B cell (primary cell): ENCODE measurements around the gene PEX14. TPM values are rescaled to one million over a fixed set of nuclear protein-coding genes. Genes with fewer than 3 reads are reported as not detected.

Experiments
- ATAC-seq: fragments of 200-7000 bp; cut with Tn5 transposase; one replicate; pipeline ENCODE4 v1.10.0; 2021; ENCODE audit warnings: low read depth, mild to moderate bottlenecking, moderate number of reproducible peaks, moderate library complexity
- CTCF ChIA-PET: fragments of 350-600 bp; sonication (Branson Sonifier 250); formaldehyde crosslinking; loops from one replicate; lab custom pipeline; 2021; ENCODE audit warnings: antibody characterized with exemption, inconsistent platforms; lab: Charles Lee
- POLR2A ChIA-PET: fragments of 350-600 bp; sonication (Branson Sonifier 250); formaldehyde crosslinking; loops from one replicate; lab custom pipeline; 2021; ENCODE audit warnings: antibody characterized with exemption; lab: Charles Lee
- DNase-seq: peaks from one replicate; pipeline ENCODE4 v3.0.0; 2013
- H2AFZ ChIP-seq: 2 replicates; pipeline ENCODE4 v1.6.1; 2012; ENCODE audit warnings: mild to moderate bottlenecking, low read depth, low read length; ENCODE audit not compliant: insufficient read depth, poor library complexity, severe bottlenecking
- H3K27ac ChIP-seq, 2 donors: 1 replicate in 1 of 2; 2 replicates in 1 of 2; pipeline ENCODE4 v1.5.1; 2012 to 2013; ENCODE audit warnings: low read length in 2 of 2, mild to moderate bottlenecking in 2 of 2, moderate library complexity in 1 of 2
- H3K27me3 ChIP-seq, 4 experiments: fragments of 200-600 bp in 1 of 4; sonication (generic) in 1 of 4; replicated peaks in 1 of 4; 1 replicate in 2 of 4; 2 replicates in 2 of 4; pipeline versions ENCODE4 v1.6.1 to v1.7.0; 2013 to 2016; ENCODE audit warnings: low read length in 3 of 4, mild to moderate bottlenecking in 2 of 4, mixed read lengths in 1 of 4, moderate library complexity in 1 of 4; ENCODE audit not compliant: insufficient read depth in 4 of 4, control insufficient read depth in 3 of 4; ENCODE audit errors: control extremely low read depth in 1 of 4
- H3K36me3 ChIP-seq, 2 experiments: replicated peaks in 1 of 2; 1 replicate in 1 of 2; 2 replicates in 1 of 2; pipeline versions ENCODE4 v1.6.1 to v1.7.1; 2013; ENCODE audit warnings: low read length in 1 of 2; ENCODE audit not compliant: insufficient read depth in 2 of 2, control insufficient read depth in 1 of 2; ENCODE audit errors: control extremely low read depth in 1 of 2, extremely low read depth in 1 of 2
- H3K4me1 ChIP-seq, 2 donors: fragments of 200-600 bp in 1 of 2; sonication (generic) in 1 of 2; 1 replicate in 1 of 2; 2 replicates in 1 of 2; pipeline versions ENCODE4 v1.5.1 to v1.6.1; 2013 to 2017; ENCODE audit warnings: low read length in 2 of 2; ENCODE audit not compliant: control insufficient read depth in 2 of 2, insufficient read depth in 2 of 2
- H3K4me2 ChIP-seq: replicated peaks from 2 replicates; pipeline ENCODE3; 2012; ENCODE audit warnings: mild to moderate bottlenecking, low read depth, low read length; ENCODE audit not compliant: poor library complexity, severe bottlenecking
- H3K4me3 ChIP-seq, 5 experiments: fragments of 200-600 bp in 1 of 5; sonication (generic) in 1 of 5; 1 replicate in 3 of 5; 2 replicates in 2 of 5; pipeline versions ENCODE4 v1.5.1 to v1.7.0; 2011 to 2016; ENCODE audit warnings: low read length in 4 of 5, mild to moderate bottlenecking in 4 of 5, low read depth in 2 of 5, control low read depth in 1 of 5, moderate library complexity in 1 of 5; ENCODE audit not compliant: insufficient read depth in 1 of 5; ENCODE audit errors: control extremely low read depth in 1 of 5, extremely low read depth in 1 of 5
- H3K79me2 ChIP-seq: fragments of 200-600 bp; sonication (generic); one replicate; pipeline ENCODE4 v1.6.0; 2016; ENCODE audit warnings: low read length; ENCODE audit not compliant: control insufficient read depth, insufficient read depth
- H3K9ac ChIP-seq: fragments of 200-600 bp; sonication (generic); 2 replicates; pipeline ENCODE4 v1.6.1; 2017; ENCODE audit warnings: mild to moderate bottlenecking, low read length, moderate library complexity
- H3K9me3 ChIP-seq, 3 donors: one replicate each; pipeline versions ENCODE4 v1.6.1 to v1.7.1; 2013; ENCODE audit warnings: low read length in 2 of 3; ENCODE audit not compliant: control insufficient read depth in 2 of 3, insufficient read depth in 1 of 3; ENCODE audit errors: control extremely low read depth in 1 of 3
- H4K20me1 ChIP-seq: 2 replicates; pipeline ENCODE4 v1.6.0; 2012; ENCODE audit warnings: mild to moderate bottlenecking, low read length; ENCODE audit not compliant: insufficient read depth, control insufficient read depth, poor library complexity, severe bottlenecking
- H3K27ac Mint-ChIP-seq: one replicate; pipeline ENCODE4 v1.8.0; 2021; ENCODE audit warnings: mixed read lengths
- H3K27me3 Mint-ChIP-seq: one replicate; pipeline ENCODE4 v1.8.0; 2021; ENCODE audit warnings: mixed read lengths
- H3K4me1 Mint-ChIP-seq: one replicate; pipeline ENCODE4 v1.8.0; 2021; ENCODE audit warnings: mixed read lengths
- H3K4me3 Mint-ChIP-seq: one replicate; pipeline ENCODE4 v1.8.0; 2021; ENCODE audit warnings: mixed read lengths
- H3K9me3 Mint-ChIP-seq: one replicate; pipeline ENCODE4 v1.8.0; 2022; ENCODE audit warnings: mixed read lengths; ENCODE audit not compliant: insufficient read depth
- EZH2 ChIP-seq: IDR thresholded peaks from 2 replicates; pipeline ENCODE4 v1.6.1; 2012; ENCODE audit warnings: borderline replicate concordance, low read depth, mild to moderate bottlenecking, moderate library complexity, low read length; ENCODE audit not compliant: insufficient read depth, poor library complexity, severe bottlenecking
- WGBS: methylation state at CpG from one replicate; pipeline ENCODE4 v1.1.5; 2013; ENCODE audit warnings: missing lambda C conversion rate; ENCODE audit not compliant: insufficient coverage; 5-methylcytosine and 5-hydroxymethylcytosine counted together
- intact Hi-C: fragments of 100-400 bp; cut with micrococcal nuclease; formaldehyde crosslinking; loops from one replicate; pipeline ENCODE4 v1.10.0; 2022
- polyA plus RNA-seq: library from polyadenylated mRNA; depleted of rRNA; stranded (reverse); fragments of >200 nt; gene quantifications from 2 replicates; pipeline ENCODE4 v1.2.3, GENCODE V29; 2012
- total RNA-seq, 2 donors: library from RNA; stranded (reverse); fragments of 120-200 nt in 1 of 2; gene quantifications; 1 replicate in 1 of 2; 2 replicates in 1 of 2; pipeline versions ENCODE4 v1.2.3 to v1.2.4, GENCODE V29; 2013 to 2022
- TF ChIP-seq, protein P1 (sequence below): fragments of 200-600 bp; IDR thresholded peaks from one replicate; pipeline ENCODE4 v1.8.0; 2022; ENCODE audit warnings: antibody characterized with exemption, mild to moderate bottlenecking

The PEX14 gene
- total and polyA plus RNA-seq, 2 donors (not counting 1 experiment from before 2014, with no cell fraction given) = 14.1 to 19.3 TPM

DNA sequence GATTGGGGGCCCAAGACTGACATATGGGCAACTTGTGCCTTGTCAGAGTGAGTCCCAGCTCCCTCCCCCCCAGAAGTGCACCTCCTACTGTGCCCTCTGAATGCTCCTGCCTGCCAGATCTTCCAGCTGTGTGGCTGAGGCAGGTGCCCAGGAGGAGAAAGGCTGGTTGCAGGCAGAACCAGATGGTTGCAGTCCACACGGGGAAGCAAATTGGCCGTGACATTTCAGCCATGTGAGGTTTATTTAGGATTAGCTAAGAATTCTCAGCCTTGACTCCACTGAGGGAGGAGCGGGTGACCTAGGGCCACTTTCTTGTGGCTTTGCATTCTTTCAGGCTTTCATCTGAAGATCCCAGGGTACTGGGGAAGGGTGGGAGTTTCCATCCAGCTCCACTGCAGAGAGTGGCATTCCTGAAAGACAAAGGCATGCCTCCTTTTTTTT, 33.8 kb downstream of the PEX14 start:
- Histone ChIP-seq H4K20me1 (peaks cover 34% of the 10 kb centered on the region), H3K9ac (no peak overlapping the region), H3K79me2 (peaks cover 72% of the 10 kb centered on the region), H3K27ac (no peak overlapping the region), H3K4me3 (no peak overlapping the region), H3K27me3 (no peaks in the 10 kb centered on the region), H3K36me3 (no peaks in the 10 kb centered on the region), H2AFZ (no peak overlapping the region), H3K4me2 (no peak overlapping the region), H3K9me3 (no peaks in the 10 kb centered on the region), H3K4me1 (peaks cover 22 to 29% of the 10 kb centered on the region in 2 donors)
- Mint-ChIP-seq H3K4me1 (peaks cover 41% of the 10 kb centered on the region), H3K27ac (no peak overlapping the region), H3K4me3 (no peak overlapping the region), H3K27me3 (no peaks in the 10 kb centered on the region), H3K9me3 (no peaks in the 10 kb centered on the region)
- no peak for DNase-seq
- POLR2A ChIA-PET = no interaction called here
- no peak for ATAC-seq
- no peak for TF ChIP-seq EZH2
- TF ChIP-seq, protein P1, sequence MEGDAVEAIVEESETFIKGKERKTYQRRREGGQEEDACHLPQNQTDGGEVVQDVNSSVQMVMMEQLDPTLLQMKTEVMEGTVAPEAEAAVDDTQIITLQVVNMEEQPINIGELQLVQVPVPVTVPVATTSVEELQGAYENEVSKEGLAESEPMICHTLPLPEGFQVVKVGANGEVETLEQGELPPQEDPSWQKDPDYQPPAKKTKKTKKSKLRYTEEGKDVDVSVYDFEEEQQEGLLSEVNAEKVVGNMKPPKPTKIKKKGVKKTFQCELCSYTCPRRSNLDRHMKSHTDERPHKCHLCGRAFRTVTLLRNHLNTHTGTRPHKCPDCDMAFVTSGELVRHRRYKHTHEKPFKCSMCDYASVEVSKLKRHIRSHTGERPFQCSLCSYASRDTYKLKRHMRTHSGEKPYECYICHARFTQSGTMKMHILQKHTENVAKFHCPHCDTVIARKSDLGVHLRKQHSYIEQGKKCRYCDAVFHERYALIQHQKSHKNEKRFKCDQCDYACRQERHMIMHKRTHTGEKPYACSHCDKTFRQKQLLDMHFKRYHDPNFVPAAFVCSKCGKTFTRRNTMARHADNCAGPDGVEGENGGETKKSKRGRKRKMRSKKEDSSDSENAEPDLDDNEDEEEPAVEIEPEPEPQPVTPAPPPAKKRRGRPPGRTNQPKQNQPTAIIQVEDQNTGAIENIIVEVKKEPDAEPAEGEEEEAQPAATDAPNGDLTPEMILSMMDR = no peak
- CTCF ChIA-PET = interaction anchor here (0.8 to 6.7 kb wide), 2 partner anchors 14 to 46 kb away, joined by 3 to 55 read pairs; no protein-coding TSS in a partner anchor
- intact Hi-C loops = loop anchor here (5.0 kb wide), 1 partner anchor 359 kb away; no protein-coding TSS in a partner anchor
- WGBS = 74% methylated on average over 3 of the region's 3 CpGs

- Histone ChIP-seq H3K79me2 (peaks cover 72% of the 10 kb centered on the region), H4K20me1 (peaks cover 48% of the 10 kb centered on the region), H3K4me1 (peaks cover 22 to 29% of the 10 kb centered on the region in 2 donors), H3K9ac (no peak overlapping the region), H3K4me2 (no peak overlapping the region), H2AFZ (no peak overlapping the region), H3K9me3 (no peaks in the 10 kb centered on the region), H3K27me3 (no peaks in the 10 kb centered on the region), H3K36me3 (no peaks in the 10 kb centered on the region), H3K4me3 (no peak overlapping the region), H3K27ac (no peak overlapping the region)
- Mint-ChIP-seq H3K4me3 (no peak overlapping the region), H3K27ac (no peak overlapping the region), H3K9me3 (no peaks in the 10 kb centered on the region), H3K4me1 (peaks cover 48% of the 10 kb centered on the region), H3K27me3 (no peaks in the 10 kb centered on the region)
- no peak for ATAC-seq
- no peak for TF ChIP-seq EZH2
- TF ChIP-seq, protein P1 = no peak
- intact Hi-C loops = loop anchor here (5.0 kb wide), 1 partner anchor 357 kb away; no protein-coding TSS in a partner anchor
- 100% methylated on average over 1 of the region's 6 CpGs for WGBS
- ChIA-PET CTCF (interaction anchor here (0.8 kb wide), 1 partner anchor 356 kb away, joined by 4 read pairs; no protein-coding TSS in a partner anchor), POLR2A (no interaction called here)
- DNase-seq = no peak
Observed at GRCh38 chr1:10509809-10510509, 35.2 kb downstream of the PEX14 start.
